Brain microvascular endothelial cell (primary cell): ENCODE data around the gene ELMO2.

ENCODE experiments used
- DNase-seq: peaks from one replicate; pipeline ENCODE4 v3.0.0-alpha.2; 2020
- H3K27ac ChIP-seq: fragments of 250-450 bp; sonication (Bioruptor Pico); 2 replicates; pipeline ENCODE4 v1.5.1; 2020; ENCODE audit warnings: mild to moderate bottlenecking, moderate library complexity
- H3K27me3 ChIP-seq: fragments of 250-450 bp; sonication (Bioruptor Pico); replicated peaks from 2 replicates; pipeline ENCODE4 v1.5.1; 2020; ENCODE audit warnings: mild to moderate bottlenecking
- H3K36me3 ChIP-seq: fragments of 250-450 bp; sonication (Bioruptor Pico); replicated peaks from 2 replicates; pipeline ENCODE4 v1.5.1; 2020; ENCODE audit warnings: mild to moderate bottlenecking
- H3K4me3 ChIP-seq: 2 replicates; pipeline ENCODE4 v1.5.1; 2011; ENCODE audit warnings: low read depth, mild to moderate bottlenecking, control low read depth, low read length, moderate library complexity
- in situ Hi-C: cut with HindIII; loops from 2 replicates; pipeline ENCODE4 v1.10.0; 2017; ENCODE audit warnings: low sequenced_read_pairs, low pct_ligation_motif_present
- TF ChIP-seq, protein P1 (sequence below): IDR thresholded peaks from 2 replicates; pipeline ENCODE4 v1.5.1; 2011; ENCODE audit warnings: low read depth, mild to moderate bottlenecking, moderate library complexity, low read length, control low read depth, inconsistent platforms; ENCODE audit errors: missing control alignments

The ELMO2 gene

DNA sequence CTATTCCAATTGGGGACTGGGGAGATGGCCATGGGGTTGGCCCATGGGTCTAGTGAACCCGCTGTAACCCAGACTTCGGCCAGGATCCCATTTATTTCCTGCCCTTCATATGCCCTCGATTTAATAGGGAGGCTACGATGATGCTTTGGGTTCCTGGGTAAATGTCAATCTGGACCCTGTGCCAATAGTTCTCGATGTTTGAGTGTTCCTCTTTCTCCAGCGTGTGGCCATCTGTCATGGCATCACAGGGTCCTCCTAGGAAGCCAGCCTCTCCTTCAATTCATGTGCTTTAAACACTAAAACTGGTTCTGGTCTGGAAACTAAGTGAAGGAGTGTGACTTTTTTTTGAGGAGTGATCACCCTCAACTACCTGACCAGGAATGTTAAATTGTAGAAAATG, 28.7 kb upstream of the ELMO2 start:
- Histone ChIP-seq H3K27ac (no peak overlapping the region), H3K4me3 (no peak overlapping the region), H3K27me3 (no peaks in the 10 kb centered on the region), H3K36me3 (no peaks in the 10 kb centered on the region)
- in situ Hi-C loops, result no loop called here
- no peak for DNase-seq
- TF ChIP-seq, protein P1, sequence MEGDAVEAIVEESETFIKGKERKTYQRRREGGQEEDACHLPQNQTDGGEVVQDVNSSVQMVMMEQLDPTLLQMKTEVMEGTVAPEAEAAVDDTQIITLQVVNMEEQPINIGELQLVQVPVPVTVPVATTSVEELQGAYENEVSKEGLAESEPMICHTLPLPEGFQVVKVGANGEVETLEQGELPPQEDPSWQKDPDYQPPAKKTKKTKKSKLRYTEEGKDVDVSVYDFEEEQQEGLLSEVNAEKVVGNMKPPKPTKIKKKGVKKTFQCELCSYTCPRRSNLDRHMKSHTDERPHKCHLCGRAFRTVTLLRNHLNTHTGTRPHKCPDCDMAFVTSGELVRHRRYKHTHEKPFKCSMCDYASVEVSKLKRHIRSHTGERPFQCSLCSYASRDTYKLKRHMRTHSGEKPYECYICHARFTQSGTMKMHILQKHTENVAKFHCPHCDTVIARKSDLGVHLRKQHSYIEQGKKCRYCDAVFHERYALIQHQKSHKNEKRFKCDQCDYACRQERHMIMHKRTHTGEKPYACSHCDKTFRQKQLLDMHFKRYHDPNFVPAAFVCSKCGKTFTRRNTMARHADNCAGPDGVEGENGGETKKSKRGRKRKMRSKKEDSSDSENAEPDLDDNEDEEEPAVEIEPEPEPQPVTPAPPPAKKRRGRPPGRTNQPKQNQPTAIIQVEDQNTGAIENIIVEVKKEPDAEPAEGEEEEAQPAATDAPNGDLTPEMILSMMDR, result no peak

- TF ChIP-seq, protein P1, result no peak
- Histone ChIP-seq H3K36me3 (no peaks in the 10 kb centered on the region), H3K27ac (no peak overlapping the region), H3K4me3 (no peak overlapping the region), H3K27me3 (no peaks in the 10 kb centered on the region)
- no peak for DNase-seq
- in situ Hi-C loops, result no loop called here
Measured at GRCh38 chr20:46434597-46434996, 28.2 kb upstream of the ELMO2 start.

- TF ChIP-seq, protein P1, result no peak
- Histone ChIP-seq H3K27ac (no peak overlapping the region), H3K27me3 (no peaks in the 10 kb centered on the region), H3K4me3 (no peak overlapping the region), H3K36me3 (no peaks in the 10 kb centered on the region)
- in situ Hi-C loops, result no loop called here
- DNase-seq, result no peak
Measured at GRCh38 chr20:46433051-46433450, 26.6 kb upstream of the ELMO2 start.

DNA sequence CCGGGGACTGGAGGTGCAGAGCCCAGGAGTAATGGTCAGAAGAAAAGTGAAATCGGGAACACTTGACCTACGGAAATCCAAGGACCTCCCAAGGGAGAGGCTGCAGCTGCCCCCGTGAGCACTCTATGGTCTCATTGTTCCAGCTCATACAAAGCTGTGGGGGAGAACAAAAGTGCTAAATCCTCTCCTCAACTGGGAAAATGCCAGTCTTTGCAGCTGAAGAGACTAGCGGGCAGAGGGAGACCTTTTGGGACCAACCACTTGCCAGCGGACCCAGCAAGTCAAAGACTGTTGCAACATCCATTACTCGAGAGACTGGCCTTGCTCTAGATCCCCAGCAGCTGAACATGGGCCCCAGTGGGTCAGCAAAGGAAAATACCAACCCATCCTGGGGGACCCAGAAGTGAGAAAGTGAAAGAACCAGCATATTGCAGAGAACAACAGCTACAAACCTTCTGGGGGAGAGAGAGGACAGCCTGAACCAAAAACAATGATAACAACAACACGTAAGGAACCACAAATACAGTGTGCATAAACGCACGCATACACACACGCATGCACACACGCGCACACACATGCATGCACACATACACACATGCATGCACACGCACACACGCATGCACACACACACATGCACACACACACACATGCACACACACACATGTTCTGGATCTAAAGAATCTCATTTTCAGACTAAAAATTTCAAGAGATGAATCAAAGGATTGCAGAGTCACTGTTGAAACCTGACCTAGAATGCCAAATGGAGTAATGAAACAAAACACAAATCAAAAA, 24.7 kb upstream of the ELMO2 start:
- H3K27me3 ChIP-seq, result no peaks in the 10 kb centered on the region
- in situ Hi-C loops, result no loop called here
- TF ChIP-seq, protein P1, result no peak
- H3K4me3 ChIP-seq, result no peak overlapping the region
- H3K27ac ChIP-seq, result no peak overlapping the region
- H3K36me3 ChIP-seq, result no peaks in the 10 kb centered on the region
- DNase-seq, result no peak

DNA sequence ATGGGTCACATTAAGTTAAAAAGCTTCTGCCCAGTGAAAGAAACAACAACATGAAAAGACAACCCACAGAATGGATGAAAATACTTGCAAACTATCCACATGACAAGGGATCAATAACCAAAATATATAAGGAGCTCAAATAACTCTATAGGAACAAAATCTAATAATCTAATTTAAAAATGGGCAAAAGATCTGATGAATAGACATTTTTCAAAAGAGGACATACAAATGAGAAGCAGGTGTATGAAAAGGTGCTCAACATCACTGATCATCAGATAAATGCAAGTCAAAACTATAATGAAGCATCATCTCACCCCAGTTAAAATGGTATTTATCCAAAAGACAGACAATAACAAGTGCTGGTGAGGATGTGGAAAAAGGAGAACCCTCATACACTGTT, 21.0 kb upstream of the ELMO2 start:
- Histone ChIP-seq H3K27ac (no peak overlapping the region), H3K4me3 (no peak overlapping the region), H3K36me3 (no peaks in the 10 kb centered on the region), H3K27me3 (no peaks in the 10 kb centered on the region)
- no peak for DNase-seq
- TF ChIP-seq, protein P1, result no peak
- in situ Hi-C loops, result no loop called here
